Kidney (tissue), 14 donors: ENCODE results near the gene SLC4A5. TPM values are rescaled to one million over a fixed set of nuclear protein-coding genes. Genes with fewer than 3 reads are reported as not detected.

Experiments
- DNase-seq, 5 donors: peaks; one replicate each; pipeline ENCODE4 v3.0.0-alpha.2; 2013 to 2020
- FAIRE-seq: peaks from 2 replicates; lab custom pipeline; 2012; peaks lifted over from hg19 to GRCh38; lab: Jason Lieb, UNC
- H3K27ac ChIP-seq, 2 donors: one replicate each; pipeline ENCODE4 v1.7.0; 2013; ENCODE audit warnings: low read depth in 2 of 2, low read length in 2 of 2, inconsistent platforms in 1 of 2
- H3K27me3 ChIP-seq: one replicate; pipeline ENCODE4 v1.7.1; 2013; ENCODE audit warnings: low read length, inconsistent platforms; ENCODE audit not compliant: control insufficient read depth, insufficient read depth
- H3K36me3 ChIP-seq, 3 donors: one replicate each; pipeline versions ENCODE4 v1.7.0 to v1.7.1; 2013; ENCODE audit warnings: low read length in 3 of 3, control low read depth in 1 of 3, inconsistent platforms in 1 of 3; ENCODE audit not compliant: insufficient read depth in 3 of 3, control insufficient read depth in 2 of 3
- H3K4me1 ChIP-seq, 3 donors: one replicate each; pipeline versions ENCODE4 v1.7.0 to v1.7.1; 2013; ENCODE audit warnings: low read length in 3 of 3, inconsistent platforms in 1 of 3, low read depth in 1 of 3; ENCODE audit not compliant: control insufficient read depth in 2 of 3, insufficient read depth in 2 of 3
- H3K4me3 ChIP-seq, 3 donors: one replicate each; pipeline versions ENCODE4 v1.7.0 to v1.8.1; 2013; ENCODE audit warnings: low read length in 3 of 3, control low read depth in 1 of 3, inconsistent platforms in 1 of 3
- H3K9ac ChIP-seq, 3 donors: one replicate each; pipeline versions ENCODE4 v1.7.0 to v1.7.1; 2013; ENCODE audit warnings: low read length in 3 of 3, control low read depth in 1 of 3, inconsistent platforms in 1 of 3
- H3K9me3 ChIP-seq, 3 donors: one replicate each; pipeline versions ENCODE4 v1.7.0 to v1.7.1; 2013; ENCODE audit warnings: low read length in 3 of 3, control low read depth in 1 of 3, inconsistent platforms in 1 of 3; ENCODE audit not compliant: control insufficient read depth in 2 of 3, insufficient read depth in 1 of 3
- CTCF ChIP-seq: IDR thresholded peaks from 3 replicates; pipeline ENCODE4 v1.5.1; 2012; ENCODE audit warnings: mild to moderate bottlenecking, moderate library complexity, borderline replicate concordance; ENCODE audit not compliant: insufficient read depth; ENCODE audit errors: extremely low read depth
- intact Hi-C: fragments of 100-400 bp; cut with DNase I; formaldehyde crosslinking; loops from one replicate; pipeline ENCODE4 v1.11.1; 2022
- polyA plus RNA-seq: library from polyadenylated mRNA; stranded (reverse); fragments of 350-450 nt; fragmentation: Illumina TruSeq; extraction: RNeasy Lipid Tissue Mini Kit (QIAGEN cat#74804); gene quantifications from one replicate; pipeline ENCODE4 v1.2.3, GENCODE V29; 2014; ENCODE audit warnings: low read depth, low replicate concordance; ENCODE audit not compliant: insufficient read depth
- total RNA-seq: library from RNA; stranded (reverse); fragmentation: NEBNext Ultra II Directional; extraction: Animal tissue kit (Norgen Biotek cat#: 25700); gene quantifications from one replicate; pipeline ENCODE4 v1.2.1, GENCODE V29; 2021
- donor health status: control.
- donor health status: control.
- donor health status: control.
- donor health status: control.
- donor health status: control.
- donor health status: DM: yes; HTN: yes; CAD: no.
- donor health status: Normal renal cell carcinoma (clear cell type).

The SLC4A5 gene
- total and polyA plus RNA-seq, 2 donors from 2014 or later = 1.1 to 5.2 TPM

DNA sequence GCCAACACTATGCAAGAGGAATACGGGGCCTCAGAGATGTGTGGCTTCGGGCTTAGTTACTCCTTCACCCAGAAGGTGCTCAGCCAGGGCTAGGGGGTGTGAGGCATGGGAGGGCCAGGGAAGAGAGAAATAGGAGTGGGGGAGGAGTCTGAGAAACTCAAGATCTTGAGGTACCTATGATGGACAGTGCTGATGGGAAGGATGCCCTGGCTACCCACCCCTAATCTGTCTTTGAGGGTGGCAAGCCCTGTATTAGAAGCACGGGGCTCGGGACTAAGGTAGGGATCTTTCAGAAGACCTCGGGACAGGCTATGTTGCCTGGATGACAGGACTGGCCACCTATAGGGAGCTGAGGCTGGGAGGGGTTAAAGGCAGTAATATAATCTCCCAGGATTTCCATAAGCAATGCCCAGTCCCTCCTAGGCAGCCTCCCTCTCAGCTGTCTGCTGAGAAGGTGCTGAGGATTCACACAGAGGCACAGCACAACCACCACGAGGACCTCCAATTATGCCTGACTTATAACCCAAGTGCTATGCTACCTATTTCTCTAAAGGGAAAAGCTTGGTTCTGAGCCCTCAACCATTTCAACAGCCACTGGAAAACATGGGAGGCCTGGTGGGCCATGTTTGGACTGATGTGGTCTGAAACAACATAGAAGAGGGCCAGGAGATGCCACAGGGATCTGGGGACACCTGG is 121.5 kb downstream of the SLC4A5 start:
- DNase-seq (no peak), FAIRE-seq (no peak)
- Histone ChIP-seq H3K4me1 (peaks cover 0 to 2% (median 0%) of the 10 kb centered on the region in 3 donors), H3K9me3 (no peaks in the 10 kb centered on the region), H3K36me3 (no peaks in the 10 kb centered on the region), H3K4me3 (no peak overlapping the region), H3K9ac (no peak overlapping the region), H3K27ac (no peak overlapping the region), H3K27me3 (no peaks in the 10 kb centered on the region)
- intact Hi-C loops = no loop called here
- TF ChIP-seq CTCF = no peak

DNA sequence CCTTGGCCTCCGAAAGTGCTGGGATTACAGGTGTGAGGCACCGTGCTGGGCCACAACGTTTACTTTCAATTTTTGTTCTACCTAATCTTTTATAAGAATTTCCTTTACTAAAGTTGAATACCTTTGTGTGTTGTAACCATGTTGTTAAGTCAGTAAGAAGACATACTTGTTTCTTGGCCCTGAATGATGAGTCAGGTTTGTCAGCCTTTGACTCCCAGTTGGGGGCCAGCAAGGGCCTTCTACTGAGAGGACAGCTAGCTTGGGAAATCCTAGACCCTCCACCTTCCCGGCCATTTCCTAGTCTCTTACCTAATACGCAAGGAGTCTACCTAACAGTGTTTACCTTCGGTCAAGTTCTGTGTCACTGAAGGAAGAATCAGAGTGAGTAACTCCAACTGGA is 122.1 kb downstream of the SLC4A5 start:
- Histone ChIP-seq H3K36me3 (no peaks in the 10 kb centered on the region), H3K9me3 (no peaks in the 10 kb centered on the region), H3K27ac (no peak overlapping the region), H3K4me3 (no peak overlapping the region), H3K27me3 (no peaks in the 10 kb centered on the region), H3K9ac (no peak overlapping the region), H3K4me1 (no peaks in the 10 kb centered on the region)
- no peak for TF ChIP-seq CTCF
- intact Hi-C loops = no loop called here
- FAIRE-seq = no peak
- DNase-seq = no peak

DNA sequence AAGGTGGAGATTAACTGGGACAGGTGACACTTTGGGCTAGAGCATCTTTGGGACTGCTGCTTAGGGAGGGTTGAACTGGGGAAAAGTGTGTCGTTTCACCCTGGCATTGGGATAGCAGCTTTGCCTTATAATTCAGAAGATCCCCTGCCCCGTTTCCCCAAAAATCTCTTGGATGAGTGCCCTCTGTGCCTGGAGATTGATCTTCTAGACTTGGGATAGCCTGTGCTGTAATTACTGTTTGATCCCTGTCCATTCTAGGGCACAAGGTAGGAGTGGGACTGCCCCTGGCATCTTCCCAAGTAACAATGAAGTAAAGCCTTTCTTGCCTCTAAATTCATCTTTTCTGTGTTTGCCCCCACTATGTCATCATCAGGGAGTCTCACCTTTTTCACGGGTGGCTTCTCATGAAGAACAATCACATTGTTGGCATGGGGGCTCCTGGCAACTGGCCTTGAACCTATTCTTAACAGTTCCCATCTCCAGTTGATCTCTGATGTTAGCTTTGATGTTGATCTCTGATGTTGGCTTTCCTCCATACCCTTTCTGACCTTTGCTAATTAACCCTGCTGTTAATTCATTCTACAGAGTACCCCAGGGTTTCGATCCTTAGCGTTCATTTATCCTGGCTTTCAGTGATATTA is 123.2 kb downstream of the SLC4A5 start:
- no peak overlapping the region for H3K4me3 ChIP-seq
- no peaks in the 10 kb centered on the region for H3K27me3 ChIP-seq
- H3K36me3 ChIP-seq = no peaks in the 10 kb centered on the region
- intact Hi-C loops = no loop called here
- no peaks in the 10 kb centered on the region for H3K4me1 ChIP-seq
- FAIRE-seq (no peak), DNase-seq (no peak)
- no peak overlapping the region for H3K9ac ChIP-seq
- no peaks in the 10 kb centered on the region for H3K9me3 ChIP-seq
- no peak for TF ChIP-seq CTCF
- H3K27ac ChIP-seq = no peak overlapping the region
